CD4-positive, alpha-beta T cell treated with Interferon gamma for 1 hour (primary cell): Measurements from ENCODE around the gene SH3GL2.

Source experiments
- DNase-seq: peaks from one replicate; pipeline ENCODE4 v3.0.0-alpha.2; 2020

SH3GL2 gene

DNA sequence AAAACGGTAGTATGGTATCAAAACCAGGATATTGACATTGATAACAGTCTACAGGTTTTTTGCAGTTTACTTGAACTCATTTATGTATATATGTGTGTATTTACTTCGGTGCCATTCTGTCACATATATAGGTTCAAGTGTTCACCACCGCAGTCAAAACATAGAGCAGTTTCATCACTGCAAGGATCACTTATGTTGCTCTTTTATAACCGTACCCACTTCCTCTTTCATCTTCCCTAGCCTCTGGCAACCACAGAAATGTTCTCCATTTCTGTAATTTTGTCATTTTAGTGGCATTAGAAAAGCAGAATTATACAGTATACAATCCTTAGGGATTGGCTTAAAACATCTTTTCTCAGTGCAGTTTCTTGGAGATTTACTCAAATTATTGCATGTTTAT, 90.3 kb downstream of the SH3GL2 start:
- no peak for DNase-seq

DNA sequence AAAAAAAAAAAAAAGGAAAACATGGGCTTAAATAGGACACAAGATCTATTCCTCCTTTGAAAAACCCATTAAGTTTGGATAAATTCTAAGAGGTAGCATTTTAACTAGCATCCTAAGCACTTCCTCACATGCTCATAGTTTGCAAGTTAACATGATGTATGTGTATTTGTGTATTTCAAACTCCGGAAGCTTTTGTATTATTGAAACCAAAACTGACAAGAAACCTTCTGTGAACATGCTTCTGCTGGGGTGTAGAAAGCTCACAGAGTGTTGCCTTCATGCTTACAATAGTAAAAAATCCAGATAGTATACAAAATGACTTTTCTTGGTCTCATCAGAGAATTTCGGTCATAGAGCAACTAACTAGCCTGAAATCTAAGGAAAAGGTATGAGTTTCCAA, 103.8 kb downstream of the SH3GL2 start:
- DNase-seq = no peak

DNA sequence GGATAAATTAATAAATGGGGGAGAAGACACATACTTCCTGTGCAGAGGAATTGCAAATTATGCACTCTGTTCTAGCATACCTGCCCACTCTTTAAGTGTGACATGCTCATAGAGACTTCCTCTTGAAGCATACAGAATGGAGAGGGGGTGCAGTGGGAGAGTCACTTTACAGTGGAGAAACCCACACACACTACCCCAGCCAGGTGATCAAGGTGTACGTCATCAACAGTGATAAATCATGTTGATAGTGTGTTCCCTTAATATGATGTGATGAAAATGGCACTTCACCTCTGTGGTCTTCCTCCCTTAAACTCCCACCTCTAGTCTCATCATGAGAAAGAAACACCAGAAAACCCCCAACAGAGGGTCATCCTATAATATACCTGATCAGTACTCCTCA, 110.0 kb downstream of the SH3GL2 start:
- no peak for DNase-seq

DNA sequence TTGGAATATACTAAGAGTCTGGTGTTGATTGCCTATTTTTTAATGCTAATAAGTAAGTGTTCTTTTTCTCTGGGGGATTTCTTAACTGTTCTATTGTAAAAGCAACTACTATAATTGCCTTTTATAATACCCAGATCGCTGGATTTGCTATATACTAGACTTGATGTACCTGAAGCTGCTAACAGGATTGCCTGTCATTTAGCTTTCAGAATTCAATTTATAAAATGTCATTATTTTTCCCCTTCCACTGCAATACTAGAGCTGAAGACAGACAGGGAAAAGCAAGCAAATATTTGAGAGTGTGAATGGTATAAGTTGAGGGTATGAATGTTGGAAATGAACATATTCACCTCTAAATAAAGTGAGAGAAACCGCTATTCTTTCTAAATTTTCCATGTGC, 115.5 kb downstream of the SH3GL2 start:
- DNase-seq = no peak

DNA sequence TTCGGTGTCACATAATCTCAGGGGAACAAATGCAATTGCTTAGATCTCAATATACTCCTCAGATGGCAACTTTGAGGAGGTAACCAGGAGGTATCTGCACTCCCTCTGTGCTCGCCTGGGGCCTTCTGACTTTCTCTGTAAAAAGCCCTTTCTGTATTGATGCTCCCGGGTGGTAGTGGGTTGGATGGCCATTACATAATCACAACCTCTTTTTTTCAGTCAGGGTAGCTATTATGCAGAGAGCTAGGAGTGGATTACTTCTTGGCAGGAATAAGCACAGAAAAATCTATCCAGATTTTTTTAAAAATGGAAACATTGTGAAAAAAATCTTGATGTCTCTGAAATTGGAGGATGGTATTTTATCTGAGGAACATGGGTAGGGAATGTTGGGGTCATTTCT, 116.6 kb downstream of the SH3GL2 start:
- no peak for DNase-seq

DNA sequence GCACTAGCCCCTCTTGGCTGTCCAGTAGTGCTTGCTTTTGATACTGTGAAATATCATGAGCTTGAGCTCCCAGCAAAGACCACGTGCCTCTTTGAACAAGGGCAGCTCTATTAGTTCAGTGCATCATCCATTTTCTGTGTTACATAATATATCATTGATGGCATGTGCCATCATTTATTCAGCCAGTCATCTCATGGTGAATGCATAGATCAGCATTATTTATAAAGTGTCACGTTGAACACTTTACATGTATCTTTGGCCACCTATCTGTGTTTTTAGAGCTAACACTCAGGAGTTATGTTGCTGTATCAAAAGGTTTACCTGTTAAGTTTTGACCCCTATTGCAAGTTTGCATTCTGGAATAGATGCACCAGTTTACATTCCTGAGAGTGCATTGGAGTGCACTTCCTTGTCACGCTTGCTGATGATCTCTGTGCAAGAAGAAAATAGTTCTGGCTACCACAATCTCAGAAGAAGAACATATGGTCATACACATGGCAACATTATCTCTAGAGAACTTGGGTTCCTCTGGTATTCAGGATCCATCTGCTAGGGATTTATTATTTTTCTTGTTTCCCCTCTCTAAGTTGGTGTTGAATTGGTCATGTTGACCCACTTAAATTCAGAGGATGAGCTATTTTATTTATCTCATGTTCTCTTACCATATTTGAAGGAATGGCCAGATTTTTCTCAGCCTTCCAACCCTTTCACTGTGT, 120.9 kb downstream of the SH3GL2 start:
- no peak for DNase-seq

DNA sequence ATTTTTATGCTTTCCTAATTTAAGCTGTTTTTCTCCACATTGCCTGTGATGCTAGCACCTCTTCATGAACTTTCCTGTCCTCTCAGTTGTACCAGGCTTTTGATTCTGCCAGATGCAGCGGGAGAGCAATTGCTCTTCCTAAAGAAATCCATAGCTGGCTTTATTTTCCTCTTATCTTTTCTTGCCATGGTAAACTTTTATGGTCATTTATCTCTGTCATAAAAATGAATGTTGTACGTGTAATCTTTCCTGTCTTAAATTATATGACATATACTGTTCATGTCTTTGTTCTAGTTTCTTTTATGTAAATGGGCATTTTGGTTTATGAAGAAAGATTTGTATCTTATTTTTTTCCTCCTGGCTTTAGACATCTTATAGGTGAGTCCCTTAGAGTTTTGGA, 127.5 kb downstream of the SH3GL2 start:
- no peak for DNase-seq

DNA sequence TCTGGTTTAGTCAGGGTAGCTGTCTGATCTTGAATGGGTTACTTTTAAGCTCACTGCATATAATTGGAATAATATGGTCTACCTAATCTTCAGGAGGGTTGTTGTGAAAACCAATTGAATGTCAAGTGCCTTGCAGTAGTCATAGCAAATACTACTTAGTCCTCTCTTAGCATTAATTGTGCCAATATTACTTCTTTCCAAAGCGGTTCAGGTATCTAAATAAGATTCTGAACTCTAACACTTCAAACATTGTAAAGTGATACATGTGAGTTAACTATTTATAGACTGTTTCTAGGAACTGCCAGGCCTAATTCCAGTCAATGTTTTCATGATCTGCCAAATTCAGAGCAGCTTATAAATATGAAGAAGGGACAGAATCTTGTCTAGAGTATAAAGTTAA, 140.2 kb downstream of the SH3GL2 start:
- no peak for DNase-seq

DNA sequence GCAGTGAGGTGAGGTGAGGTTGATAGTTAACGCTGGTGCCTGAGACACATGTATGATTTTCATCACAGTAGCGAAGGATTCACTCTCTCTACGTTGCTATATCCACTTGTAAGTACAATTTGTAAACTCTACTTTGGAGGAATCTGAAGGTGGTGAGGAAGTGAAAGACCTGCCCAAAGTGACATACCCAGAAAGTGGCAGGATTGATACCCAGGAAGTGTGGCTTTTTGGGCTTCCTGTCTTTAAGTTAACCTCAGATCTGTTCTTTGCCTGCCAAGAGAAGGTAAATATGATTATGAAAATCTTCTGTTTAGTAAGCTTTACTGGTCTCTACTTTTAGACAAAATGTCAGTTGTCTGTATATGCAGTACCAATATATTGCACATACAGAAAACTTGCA, 143.1 kb downstream of the SH3GL2 start:
- DNase-seq = no peak

DNA sequence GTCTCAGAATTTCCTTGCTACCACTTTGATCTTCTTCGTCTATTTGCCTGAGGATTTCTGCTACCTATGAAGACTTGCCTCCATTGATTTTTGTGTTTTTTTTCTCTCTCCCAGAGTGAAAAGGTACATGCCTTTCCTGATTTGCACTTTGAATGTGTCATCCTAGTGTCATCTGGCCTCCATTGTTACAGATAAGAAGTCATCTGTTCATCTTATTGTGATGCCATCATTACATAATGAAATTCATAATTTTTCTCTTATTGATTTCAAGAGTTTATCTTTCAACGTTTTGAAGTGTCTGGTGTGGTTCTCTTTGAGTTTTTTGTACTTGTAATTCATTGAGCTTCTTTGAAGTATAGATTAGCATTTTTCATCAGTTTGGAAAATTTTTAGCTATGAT, 144.8 kb downstream of the SH3GL2 start:
- DNase-seq = no peak

DNA sequence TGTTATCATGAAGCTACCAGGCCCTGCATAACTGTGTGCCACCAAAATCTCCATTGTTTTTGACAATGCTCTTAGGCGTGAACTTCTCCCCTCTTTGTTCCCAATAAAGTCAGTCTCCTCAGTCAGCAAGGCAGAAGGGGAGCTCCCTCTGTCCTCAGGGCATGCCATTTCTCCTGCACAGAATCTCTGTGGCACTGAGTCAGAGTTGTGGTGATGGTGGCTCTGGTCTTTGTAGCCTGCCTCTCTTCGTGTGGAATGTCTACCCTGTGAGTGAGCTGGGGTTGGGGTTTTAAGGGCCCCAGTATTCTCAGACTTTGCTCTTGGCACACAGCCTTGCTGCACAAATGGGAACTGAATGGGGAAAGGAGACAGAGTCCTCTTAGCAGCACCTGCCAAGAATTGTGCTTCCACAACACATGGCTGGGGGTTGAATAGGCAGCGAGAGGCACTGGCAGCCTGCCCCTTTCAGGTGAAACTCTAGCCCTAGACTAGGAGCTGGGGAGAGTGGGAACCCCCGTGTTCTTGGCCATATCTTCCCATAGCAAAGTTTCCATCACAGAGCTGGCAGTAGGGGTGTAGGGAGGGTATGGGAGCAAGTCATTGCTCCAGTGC, 146.6 kb downstream of the SH3GL2 start:
- no peak for DNase-seq

DNA sequence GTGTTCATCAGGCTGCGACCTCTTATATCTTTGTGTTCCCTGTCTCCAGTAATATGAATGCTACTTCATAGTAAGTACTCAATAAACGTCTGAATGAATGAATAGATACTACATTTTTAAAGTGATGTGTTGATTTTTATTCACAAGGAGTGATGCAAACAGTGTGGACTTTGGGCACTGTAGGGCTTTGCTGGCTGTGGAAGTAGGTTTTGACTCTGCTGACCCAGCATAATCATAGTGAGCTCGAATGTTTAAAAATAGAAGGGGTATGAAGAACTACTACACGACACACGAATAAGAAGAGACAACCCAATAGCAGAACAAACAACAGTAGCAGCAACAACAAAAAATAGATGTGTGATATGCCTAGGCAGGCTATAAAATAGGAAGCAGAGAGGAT, 147.4 kb downstream of the SH3GL2 start:
- DNase-seq = no peak

DNA sequence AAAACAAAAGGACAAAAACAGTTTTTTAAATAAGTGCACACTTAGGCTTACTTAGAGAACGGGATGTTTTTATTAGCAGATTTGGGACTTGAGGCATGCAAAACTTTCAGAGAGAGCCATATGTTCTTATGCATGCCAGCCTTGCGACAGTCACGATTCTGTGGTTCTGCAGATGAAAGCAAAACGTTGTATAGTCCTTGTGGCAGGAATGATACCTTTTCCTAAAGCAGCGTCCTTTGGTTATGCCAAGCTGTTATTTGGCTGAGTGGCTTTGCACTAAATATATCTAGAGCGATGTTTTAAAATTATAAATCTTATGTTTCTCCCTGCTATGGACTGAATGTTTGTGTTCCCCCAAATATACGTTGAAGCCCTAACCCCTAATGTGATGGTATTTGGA, 152.0 kb downstream of the SH3GL2 start:
- DNase-seq = no peak

DNA sequence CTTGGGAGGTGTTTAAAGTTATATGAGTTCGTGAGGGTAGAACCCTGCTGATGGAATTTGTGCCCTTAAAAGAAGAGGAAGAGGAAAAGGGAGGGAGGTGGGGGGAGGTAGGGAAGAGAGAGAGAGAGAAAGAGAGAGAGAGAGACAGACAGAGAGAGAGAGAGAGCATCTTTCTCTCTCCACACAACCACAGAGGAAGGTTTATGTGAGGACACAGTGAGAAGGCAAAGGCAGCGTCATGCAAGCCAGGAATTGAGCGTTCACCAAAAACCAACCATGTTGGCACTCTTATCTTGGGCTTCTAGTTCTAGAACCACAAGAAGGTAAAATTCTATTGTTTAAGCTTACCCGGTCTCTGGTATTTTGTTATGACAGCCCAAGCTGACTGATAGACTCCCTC, 152.4 kb downstream of the SH3GL2 start:
- no peak for DNase-seq

DNA sequence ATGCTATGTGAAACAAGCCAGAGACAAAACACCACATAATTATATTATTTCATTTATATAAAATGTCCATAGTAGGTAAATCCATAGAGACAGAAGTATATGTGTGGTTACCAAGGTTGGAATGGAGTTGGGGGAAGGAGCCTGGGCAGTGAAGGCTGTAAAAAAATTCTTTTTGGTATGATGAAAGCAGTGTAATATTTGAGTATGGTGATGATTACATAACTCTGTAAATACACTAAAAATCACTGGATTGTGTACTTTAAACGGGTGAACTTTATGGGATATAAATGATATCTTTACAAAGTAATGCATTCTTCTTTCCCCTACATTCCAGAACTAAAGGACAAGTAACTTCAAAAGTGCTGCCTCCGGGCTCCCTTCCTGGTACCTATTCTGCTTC, 155.8 kb downstream of the SH3GL2 start:
- no peak for DNase-seq

DNA sequence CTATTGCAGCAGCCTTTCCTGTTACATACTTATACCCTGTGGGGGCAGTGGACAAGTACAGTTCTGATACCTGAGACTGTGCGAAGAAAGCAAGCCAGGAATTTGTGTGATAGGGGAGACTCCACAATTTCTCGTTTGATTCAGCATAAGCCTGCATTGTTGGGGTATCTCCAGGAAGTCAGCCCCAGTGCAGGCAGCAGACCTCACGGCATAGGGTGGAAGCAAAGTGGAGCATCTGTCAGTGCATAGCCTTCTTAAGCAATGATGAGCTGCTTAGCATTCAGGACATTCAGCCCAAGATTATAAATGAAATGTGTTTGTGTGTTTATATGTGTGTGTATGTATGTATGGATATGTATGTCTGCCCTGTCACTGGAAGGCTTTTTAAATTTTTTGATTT, 157.0 kb downstream of the SH3GL2 start:
- DNase-seq = no peak

DNA sequence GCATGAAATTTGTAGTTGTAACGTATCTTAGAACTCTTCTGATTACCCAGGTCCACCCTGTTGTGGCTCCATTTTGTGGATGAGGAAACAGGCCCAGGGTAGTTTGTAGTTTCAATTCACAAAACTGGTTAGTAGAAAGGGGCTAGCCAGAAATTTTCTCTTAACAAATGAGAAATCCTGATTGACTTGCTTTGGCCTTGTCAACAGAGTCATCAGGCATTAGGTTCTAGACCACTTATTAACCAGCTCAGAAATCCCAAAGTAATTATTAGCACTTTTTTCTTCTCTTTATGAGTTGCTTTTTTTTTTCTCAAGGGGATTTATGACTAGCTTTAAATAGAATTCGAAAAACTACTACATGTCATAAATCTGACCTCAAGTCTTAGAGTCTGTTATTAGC, 160.2 kb downstream of the SH3GL2 start:
- DNase-seq = no peak

DNA sequence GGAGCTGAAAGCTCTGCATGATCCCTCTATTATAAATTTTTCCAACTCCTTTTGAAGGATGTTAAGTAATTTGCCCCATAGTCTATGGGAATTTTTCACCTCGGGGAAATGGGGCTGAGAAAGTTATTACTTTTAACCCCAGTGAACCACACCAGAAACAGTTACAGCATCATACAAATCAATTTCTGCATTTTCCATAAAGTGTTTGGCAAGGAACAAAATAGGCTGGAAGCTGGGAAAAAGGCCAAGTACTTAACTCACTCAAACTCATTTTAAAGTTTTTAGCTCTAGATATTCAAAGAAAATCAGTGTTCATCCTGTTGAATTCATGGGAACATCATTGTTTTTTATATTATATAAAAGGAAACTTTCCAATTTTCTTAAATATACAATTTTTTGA, 160.9 kb downstream of the SH3GL2 start:
- no peak for DNase-seq

DNA sequence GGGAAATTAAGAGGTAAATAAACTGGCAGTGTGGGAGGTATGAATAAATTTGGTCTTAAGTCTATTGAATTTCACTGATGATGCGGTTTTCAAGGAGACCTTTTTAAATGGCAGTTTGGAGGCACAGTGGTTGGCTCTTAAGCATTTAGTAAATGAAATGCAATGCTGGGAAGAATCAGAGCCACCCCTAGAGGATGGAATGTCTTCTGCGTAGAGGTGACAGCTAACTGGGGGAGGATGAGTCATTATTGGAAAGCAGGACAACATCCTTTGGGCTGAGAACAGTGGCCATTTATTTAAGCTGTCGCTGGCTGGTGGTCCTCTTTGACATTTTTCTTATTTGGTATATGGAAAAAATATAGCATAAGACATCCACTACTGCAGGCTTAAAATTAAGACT, 163.2 kb downstream of the SH3GL2 start:
- no peak for DNase-seq

DNA sequence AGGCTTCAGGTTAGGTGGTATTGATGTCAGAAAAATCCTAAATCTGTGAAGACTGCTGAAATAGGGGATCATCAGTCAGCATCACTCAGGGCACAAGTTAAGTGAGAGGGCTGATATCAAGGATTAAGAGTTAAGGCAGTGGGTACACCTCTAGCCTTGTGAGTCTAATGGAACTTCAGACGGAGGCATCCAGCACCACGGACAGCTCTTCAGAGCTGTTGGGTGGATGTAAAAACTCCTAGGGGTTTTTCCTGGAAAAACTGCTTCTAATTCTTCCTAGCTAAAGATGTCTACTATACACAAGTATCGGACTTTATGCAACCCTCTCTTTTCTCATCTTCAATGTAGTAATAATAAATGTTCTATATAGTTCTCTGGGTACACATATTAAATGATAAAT, 165.9 kb downstream of the SH3GL2 start:
- no peak for DNase-seq

DNA sequence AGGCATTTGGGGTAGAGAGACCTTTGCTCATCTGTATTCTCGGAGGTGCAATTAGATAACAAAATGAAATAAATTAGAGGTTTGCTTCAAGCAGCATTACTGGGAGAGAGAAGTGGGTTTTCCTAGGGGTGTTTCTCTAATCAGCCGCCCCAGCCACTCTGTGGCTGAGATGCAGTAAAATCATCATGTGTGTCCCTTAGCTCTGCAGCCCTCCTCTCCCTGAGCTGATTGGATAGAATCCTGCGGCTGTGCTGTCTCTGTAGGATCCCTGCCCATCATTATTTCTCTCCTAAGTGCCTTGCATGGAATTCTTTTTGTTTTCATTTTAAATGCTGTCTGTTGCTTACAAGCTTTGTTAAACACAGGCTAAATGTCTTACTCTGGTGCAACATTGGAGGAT, 171.4 kb downstream of the SH3GL2 start:
- no peak for DNase-seq

DNA sequence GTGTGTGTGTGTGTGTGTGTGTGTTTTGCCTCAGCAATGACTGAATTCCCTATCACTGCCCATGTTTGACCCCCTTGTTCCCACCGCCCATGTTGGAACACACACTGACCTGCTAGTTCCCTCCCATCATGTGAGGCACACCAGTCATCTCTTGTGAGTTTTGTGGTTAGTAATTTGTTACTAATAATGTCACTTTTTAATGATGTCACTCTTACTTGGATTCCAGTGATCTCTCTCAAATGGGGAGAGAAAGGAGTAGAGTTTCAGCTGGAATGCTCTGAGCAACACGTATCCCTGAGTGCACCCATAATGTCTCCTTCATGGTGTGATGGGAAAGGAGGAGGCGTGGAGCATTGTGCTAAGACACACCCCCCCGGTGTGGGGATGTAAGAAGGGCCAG, 172.6 kb downstream of the SH3GL2 start:
- DNase-seq = no peak

DNA sequence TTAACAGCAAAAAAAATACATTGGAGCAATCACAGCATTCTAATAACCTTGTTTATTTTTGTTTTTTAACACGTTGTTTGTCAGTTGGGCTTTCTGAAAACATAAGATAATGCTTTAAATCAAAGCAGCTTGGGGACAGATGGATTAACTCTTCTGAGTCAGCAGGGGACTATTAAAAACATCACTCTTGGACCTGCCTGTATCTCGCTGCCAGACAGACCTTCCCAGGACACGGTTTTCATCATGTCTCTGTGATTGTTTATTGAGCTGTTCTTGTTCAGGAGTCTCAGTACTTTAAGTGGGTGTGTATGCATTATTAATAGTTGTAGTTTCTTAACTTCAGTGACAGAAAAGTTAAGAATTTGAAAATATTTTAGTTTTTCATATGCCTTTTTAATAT, 173.2 kb downstream of the SH3GL2 start:
- DNase-seq = no peak

DNA sequence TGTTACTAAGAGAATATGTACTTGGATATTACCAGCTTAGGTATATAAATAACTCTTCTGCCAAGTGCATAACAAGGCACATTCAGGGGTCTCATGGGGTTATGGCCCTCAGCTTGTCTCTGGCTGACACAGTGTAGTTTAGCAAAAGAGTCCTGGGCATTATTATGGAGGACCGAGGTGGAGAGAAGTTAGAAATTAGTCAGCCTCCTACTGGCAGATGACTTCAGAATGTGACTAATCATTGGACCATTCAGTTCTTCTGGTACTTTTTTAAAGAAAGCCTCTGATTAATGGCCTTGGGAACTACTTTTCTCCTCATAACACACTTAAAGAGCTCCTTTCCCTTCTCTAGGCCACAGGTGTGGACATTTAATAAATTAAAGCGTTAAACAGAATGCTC, 178.9 kb downstream of the SH3GL2 start:
- no peak for DNase-seq

DNA sequence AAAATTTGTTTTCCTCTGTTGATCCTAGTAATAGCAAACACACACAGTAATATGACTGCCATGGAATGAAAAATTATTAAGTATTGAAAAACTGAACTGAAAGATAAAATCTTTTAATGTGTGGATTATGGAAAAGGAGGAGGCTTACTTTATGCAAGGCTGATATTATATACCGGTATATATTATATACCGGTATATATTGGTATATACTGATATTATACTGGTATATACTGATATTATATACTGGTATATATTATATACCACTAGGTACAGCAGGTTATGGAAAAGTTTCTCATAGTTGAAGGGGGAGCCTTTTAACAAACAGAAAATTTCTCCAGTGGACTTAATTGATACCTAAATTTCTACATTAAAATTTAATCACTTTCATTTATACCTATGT, 181.4 kb downstream of the SH3GL2 start:
- DNase-seq = no peak
